GM21423 (cell line): Measurements from ENCODE around the gene TMEM52B.

ENCODE experiments used
- ATAC-seq: cut with Tn5 transposase; IDR thresholded peaks from one replicate; pipeline ENCODE4 v1.9.1; 2021; ENCODE audit warnings: mild to moderate bottlenecking, moderate library complexity; ENCODE audit not compliant: unreplicated experiment

Gene TMEM52B

DNA sequence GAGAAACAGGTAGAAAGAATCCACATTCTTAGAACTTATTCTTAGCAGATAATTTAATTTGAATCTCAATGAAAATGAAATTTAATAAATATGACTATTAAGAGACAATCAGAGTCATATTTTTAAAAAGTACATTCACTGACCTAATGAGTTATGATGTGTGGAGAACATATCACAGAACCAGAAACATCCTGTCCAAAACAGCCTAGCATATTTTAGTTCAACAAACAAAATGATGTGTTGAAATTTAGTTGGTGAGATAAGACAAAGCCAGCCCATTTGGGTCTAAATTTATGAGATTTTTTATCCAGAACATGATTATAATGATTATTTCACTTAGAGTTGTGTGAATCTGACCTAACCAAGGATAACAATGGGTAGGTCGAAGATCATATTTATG is 59.7 kb downstream of the TMEM52B start:
- no peak for ATAC-seq

DNA sequence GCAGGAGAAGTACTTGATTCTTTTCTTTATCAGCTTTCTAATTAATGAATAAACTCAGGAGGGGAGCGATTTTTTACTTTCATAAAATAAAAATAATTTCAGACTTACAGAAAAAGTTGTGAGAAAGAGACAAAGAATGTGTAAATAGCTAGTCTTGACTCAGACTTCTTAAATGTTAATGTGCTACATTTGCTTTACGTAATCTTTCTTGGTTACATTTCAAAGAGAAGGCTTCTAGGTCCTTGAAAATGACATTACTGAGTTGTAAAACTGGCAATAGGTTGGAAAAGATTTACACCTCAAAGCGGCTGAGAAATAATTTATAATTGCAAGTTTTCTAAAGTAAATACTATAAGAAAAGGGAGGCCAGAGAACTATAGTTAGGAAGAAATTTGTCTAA is 62.5 kb downstream of the TMEM52B start:
- ATAC-seq = no peak
